Transverse colon (tissue), 4 donors: ENCODE data around the gene GPC6.

ENCODE experiments used
- POLR2A ChIP-seq: fragments of 450-650 bp; IDR thresholded peaks from one replicate; pipeline ENCODE4 v1.6.1; 2016; ENCODE audit warnings: antibody characterized with exemption, mild to moderate bottlenecking, moderate library complexity
- POLR2AphosphoS5 ChIP-seq, 3 donors: sonication (generic); formaldehyde crosslinking; IDR thresholded peaks; one replicate each; pipeline ENCODE4 v1.6.1; 2016; ENCODE audit warnings: antibody characterized with exemption in 3 of 3
- TF ChIP-seq, protein P1 (sequence below), 5 experiments: fragments of 200-600 bp in 3 of 5; fragments of 450-650 bp in 2 of 5; sonication (generic) in 3 of 5; IDR thresholded peaks; 1 replicate in 2 of 5; 2 replicates in 3 of 5; pipeline ENCODE4 v1.5.1; 2016 to 2017; ENCODE audit warnings: antibody characterized with exemption in 5 of 5, inconsistent platforms in 3 of 5, mild to moderate bottlenecking in 2 of 5, moderate library complexity in 1 of 5

DNA sequence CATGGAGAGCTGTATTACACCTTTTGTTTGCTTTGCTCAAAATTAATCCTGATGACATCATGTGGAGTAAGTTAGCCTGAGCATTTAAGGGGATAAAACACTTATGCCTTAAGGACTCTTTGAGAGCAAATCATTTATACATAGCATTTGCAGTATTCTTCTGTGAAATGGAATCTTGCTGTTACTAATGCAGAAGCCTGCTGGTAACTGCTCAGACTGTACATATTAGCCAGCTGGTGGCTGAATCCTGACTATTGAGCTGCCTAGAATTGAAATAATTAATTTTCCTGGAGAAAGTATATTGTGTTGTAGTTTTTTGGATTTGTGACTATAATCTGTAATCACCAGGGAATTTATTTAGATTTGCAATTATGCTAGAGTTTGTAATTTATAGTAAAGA is 363.2 kb downstream of the GPC6 start:
- TF ChIP-seq, protein P1, sequence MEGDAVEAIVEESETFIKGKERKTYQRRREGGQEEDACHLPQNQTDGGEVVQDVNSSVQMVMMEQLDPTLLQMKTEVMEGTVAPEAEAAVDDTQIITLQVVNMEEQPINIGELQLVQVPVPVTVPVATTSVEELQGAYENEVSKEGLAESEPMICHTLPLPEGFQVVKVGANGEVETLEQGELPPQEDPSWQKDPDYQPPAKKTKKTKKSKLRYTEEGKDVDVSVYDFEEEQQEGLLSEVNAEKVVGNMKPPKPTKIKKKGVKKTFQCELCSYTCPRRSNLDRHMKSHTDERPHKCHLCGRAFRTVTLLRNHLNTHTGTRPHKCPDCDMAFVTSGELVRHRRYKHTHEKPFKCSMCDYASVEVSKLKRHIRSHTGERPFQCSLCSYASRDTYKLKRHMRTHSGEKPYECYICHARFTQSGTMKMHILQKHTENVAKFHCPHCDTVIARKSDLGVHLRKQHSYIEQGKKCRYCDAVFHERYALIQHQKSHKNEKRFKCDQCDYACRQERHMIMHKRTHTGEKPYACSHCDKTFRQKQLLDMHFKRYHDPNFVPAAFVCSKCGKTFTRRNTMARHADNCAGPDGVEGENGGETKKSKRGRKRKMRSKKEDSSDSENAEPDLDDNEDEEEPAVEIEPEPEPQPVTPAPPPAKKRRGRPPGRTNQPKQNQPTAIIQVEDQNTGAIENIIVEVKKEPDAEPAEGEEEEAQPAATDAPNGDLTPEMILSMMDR (IDR thresholded peaks at IDR 0.05) = no peak
- no peak for TF ChIP-seq POLR2AphosphoS5 (IDR thresholded peaks at IDR 0.05)
- TF ChIP-seq POLR2A = no peak
